ENCODE data around the gene DUSP8. TPM values are rescaled to one million over a fixed set of nuclear protein-coding genes. Genes with fewer than 3 reads are reported as not detected.

DUSP8 gene
- total and polyA plus RNA-seq, 2 of the 8 experiments (the other 6 are each of a cell fraction or from before 2014, with no cell fraction given): 2.8 to 3.6 TPM

- TF ChIP-seq, protein P1, sequence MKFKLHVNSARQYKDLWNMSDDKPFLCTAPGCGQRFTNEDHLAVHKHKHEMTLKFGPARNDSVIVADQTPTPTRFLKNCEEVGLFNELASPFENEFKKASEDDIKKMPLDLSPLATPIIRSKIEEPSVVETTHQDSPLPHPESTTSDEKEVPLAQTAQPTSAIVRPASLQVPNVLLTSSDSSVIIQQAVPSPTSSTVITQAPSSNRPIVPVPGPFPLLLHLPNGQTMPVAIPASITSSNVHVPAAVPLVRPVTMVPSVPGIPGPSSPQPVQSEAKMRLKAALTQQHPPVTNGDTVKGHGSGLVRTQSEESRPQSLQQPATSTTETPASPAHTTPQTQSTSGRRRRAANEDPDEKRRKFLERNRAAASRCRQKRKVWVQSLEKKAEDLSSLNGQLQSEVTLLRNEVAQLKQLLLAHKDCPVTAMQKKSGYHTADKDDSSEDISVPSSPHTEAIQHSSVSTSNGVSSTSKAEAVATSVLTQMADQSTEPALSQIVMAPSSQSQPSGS (IDR thresholded peaks at IDR 0.05; ENCODE audit: low read length): no peak
- TF ChIP-seq EGR1 (IDR thresholded peaks at IDR 0.05; ENCODE audit: borderline replicate concordance, low read depth, low read length) (no peak), SIN3A (conservative IDR thresholded peaks at IDR 0.05 in 1 of 2, IDR thresholded peaks at IDR 0.05 in 1 of 2; ENCODE audit: low read depth in 1 of 2, low read length in 2 of 2) (no peak), CHD1 (IDR thresholded peaks at IDR 0.05; ENCODE audit: low read depth, low read length) (no peak), NRF1 (IDR thresholded peaks at IDR 0.05; ENCODE audit: low read depth, low read length) (no peak), TAF7 (optimal IDR thresholded peaks at IDR 0.05; ENCODE audit: borderline replicate concordance, low read depth, low read length) (no peak), KDM4A (IDR thresholded peaks at IDR 0.05; ENCODE audit: low read depth, low read length, severe bottlenecking) (no peak), SRF (IDR thresholded peaks at IDR 0.05; ENCODE audit: low read depth, low read length) (no peak)
- TF ChIP-seq, protein P2, sequence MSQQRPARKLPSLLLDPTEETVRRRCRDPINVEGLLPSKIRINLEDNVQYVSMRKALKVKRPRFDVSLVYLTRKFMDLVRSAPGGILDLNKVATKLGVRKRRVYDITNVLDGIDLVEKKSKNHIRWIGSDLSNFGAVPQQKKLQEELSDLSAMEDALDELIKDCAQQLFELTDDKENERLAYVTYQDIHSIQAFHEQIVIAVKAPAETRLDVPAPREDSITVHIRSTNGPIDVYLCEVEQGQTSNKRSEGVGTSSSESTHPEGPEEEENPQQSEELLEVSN (IDR thresholded peaks at IDR 0.05): no peak
Measured at GRCh38 chr11:1517117-1518005, 54.7 kb downstream of the DUSP8 start (continued).
